ENCODE data around the gene C10orf71.

Gene C10orf71

DNA sequence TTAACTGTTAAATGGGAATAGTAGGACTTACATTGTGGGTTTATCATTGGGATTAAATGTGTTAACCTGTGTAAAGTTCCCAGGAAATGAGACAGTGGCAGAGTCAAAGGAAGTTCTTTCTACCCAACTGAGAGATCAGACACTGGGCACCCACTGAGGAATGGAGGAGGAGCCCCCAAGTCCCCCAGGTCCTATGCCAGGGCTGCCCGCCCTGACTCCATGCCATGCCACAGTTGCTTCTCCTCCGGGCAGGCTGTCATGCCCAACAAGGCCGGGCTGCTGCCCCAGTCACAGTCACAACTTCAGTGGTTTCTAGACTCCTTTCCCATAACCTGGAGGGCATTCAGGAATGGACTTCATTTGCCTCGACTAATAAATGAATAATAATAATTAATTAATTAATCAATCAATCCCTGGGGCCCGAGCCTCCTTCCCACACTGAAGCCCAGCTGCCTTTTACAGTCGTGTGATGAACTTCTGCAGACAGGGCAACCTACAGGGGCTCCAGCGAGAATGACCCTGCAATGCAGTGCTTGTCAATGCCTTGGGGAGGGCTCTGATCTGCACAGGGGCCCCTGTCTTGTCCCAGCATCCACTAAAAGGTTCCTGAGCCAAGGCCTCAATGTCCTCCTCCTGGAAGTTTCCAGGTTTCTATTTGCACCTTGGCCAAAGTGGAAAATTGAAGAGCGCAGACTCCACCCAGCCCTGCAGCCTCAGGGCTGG, 64.5 kb downstream of the C10orf71 start:
- no peak for FAIRE-seq
- no peak for DNase-seq (ENCODE audit: insufficient read length, low spot score)
- TF ChIP-seq, protein P1, sequence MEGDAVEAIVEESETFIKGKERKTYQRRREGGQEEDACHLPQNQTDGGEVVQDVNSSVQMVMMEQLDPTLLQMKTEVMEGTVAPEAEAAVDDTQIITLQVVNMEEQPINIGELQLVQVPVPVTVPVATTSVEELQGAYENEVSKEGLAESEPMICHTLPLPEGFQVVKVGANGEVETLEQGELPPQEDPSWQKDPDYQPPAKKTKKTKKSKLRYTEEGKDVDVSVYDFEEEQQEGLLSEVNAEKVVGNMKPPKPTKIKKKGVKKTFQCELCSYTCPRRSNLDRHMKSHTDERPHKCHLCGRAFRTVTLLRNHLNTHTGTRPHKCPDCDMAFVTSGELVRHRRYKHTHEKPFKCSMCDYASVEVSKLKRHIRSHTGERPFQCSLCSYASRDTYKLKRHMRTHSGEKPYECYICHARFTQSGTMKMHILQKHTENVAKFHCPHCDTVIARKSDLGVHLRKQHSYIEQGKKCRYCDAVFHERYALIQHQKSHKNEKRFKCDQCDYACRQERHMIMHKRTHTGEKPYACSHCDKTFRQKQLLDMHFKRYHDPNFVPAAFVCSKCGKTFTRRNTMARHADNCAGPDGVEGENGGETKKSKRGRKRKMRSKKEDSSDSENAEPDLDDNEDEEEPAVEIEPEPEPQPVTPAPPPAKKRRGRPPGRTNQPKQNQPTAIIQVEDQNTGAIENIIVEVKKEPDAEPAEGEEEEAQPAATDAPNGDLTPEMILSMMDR (IDR thresholded peaks at IDR 0.05; ENCODE audit: insufficient read depth, missing control alignments) = no peak

DNA sequence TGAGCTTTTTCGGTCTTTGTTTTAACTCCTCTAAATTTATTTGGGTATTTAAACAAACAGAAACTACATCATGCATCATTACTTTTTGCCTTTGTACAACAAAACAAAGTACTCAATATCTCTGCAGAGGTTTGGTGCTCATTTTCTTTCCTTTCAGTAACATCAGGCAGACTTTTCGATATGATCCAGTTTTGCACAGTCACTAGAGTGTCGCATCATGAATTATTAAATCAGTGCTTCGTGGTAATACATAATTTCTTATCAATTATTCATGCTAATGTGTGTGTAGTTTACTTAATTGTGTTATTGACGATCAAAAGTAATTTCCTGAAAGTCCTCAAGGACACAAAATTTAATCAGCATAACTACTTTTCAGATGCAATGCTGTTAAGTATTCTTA, 65.1 kb downstream of the C10orf71 start:
- FAIRE-seq = no peak
- TF ChIP-seq, protein P1 (IDR thresholded peaks at IDR 0.05; ENCODE audit: insufficient read depth, missing control alignments) = no peak
- no peak for DNase-seq (ENCODE audit: insufficient read length, low spot score)

DNA sequence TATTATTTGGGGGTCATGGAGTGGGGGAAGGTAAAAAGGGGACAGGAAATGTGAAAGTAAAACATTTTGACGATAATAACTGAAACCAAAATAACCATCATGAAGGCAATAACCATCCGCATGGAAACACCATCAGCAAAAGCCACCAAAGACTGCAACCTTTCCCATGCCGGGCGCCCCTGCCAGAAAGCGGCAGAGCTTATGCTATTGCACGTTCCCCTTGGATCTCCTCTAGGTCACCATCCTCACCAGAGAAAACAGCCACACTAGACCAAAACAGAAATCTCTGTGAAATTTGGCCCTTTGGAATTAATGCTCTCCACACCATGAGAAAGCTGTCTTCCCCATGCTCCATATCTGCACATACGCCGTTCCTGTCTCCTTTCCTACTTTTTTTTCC, 65.8 kb downstream of the C10orf71 start:
- FAIRE-seq (no peak), DNase-seq (ENCODE audit: insufficient read length, low spot score) (no peak)
- TF ChIP-seq, protein P1 (IDR thresholded peaks at IDR 0.05; ENCODE audit: insufficient read depth, missing control alignments) = no peak

DNA sequence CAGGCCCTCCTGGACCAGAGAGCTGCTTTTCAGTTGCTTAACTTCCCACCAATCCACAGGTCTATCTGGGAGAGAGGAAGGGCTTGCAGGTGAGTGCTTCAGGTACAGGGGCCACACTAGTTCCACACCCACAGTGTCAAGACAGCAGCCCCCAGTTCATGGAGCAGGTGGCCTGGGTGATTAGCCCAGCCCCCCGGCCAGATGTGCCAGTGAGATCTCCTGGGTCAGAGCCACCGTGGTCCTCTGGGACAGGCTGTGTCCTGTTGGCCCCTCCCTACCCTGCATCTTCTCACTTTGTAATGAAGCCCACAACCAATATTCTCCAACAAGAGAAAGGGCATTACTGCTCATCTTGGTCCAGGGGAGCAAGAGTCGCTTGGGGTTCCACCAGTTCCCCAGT, 66.3 kb downstream of the C10orf71 start:
- DNase-seq (ENCODE audit: insufficient read length, low spot score) (no peak), FAIRE-seq (no peak)

DNA sequence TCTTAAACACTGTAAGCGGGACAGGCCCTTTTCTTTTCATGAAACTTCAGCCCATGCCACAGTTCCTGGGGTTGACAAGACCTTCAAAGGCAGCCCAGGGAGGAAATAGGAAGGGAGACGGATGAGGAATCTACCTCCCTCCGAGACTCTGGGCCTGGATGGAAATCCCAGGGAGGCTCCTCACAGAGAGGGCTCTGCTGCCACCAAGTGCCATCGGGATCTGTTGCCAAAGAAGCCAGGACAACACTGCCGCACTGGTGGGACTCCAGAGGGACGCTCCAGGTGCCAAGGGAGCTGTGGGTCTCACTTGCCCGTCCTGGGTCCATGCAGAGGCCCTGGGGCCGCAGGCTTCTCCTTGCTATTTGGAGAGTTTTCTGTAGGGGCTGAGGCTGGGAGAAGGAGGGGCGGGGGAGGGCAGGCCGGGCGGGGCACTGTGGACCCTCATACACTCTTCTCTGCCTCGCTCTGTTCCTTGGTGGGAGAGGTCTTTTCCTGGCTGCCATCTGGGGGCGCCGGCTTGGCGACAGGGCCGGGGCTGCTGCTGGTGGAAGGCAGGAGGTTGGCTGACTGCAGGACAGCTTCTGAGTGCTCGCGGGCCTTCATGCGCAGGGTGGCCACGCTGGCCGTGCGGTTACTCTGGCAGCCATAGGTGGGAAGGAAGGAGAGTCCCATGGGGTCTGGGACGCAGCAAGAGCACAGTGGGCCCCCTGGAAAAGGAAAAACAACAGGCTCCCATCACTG, 66.9 kb downstream of the C10orf71 start:
- TF ChIP-seq, protein P1 (IDR thresholded peaks at IDR 0.05; ENCODE audit: insufficient read depth, missing control alignments) = no peak
- no peak for FAIRE-seq

More for the DNA sequence above, 66.3 kb downstream of the C10orf71 start:
- TF ChIP-seq, protein P1 (IDR thresholded peaks at IDR 0.05; ENCODE audit: insufficient read depth, missing control alignments) = no peak

DNA sequence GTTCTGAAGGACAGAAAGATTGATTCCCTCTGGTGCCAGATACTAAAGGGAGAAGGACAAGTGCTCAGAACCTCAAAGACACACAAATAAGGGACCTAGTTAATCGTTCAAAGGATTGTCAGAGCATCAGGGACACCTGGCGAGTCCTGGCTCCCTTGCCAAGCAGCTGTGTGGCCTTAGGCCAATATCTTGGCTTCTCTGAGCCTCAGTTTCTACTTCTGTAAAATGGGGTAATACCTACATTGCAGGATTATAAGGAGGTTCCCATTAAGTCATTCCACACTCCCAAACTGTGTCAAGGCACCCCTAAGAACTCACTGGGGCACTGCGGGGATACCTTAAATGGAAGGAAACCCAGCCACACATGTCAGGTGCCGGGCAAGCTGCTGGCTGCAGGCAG, 67.5 kb downstream of the C10orf71 start:
- TF ChIP-seq, protein P1 (IDR thresholded peaks at IDR 0.05; ENCODE audit: insufficient read depth, missing control alignments) = no peak
- no peak for FAIRE-seq
- DNase-seq (ENCODE audit: insufficient read length, low spot score) = no peak

More for the DNA sequence above, 66.9 kb downstream of the C10orf71 start:
- no peak for DNase-seq (ENCODE audit: insufficient read length, low spot score)

DNA sequence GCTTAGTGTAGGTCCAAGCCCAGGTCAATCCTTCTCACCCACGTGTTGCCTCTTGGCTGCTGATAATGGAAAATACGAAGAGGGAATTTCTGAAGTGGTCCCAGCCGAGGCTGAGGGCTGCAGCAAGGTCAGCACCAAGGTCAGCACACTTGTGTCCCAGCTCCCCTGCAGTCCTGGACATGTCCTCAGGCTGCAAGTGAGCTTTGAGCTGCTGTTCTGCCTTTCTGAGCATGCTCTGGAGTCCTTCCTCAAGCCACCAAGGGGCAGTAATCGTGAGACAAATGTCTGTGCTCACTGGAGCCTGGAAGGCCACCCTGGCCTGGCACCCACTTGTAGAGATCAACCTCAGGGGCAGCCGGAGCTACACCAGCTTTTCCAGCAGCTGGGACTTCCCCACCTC, 68.6 kb downstream of the C10orf71 start:
- TF ChIP-seq, protein P1 (IDR thresholded peaks at IDR 0.05; ENCODE audit: insufficient read depth, missing control alignments) = no peak
- FAIRE-seq (no peak), DNase-seq (ENCODE audit: insufficient read length, low spot score) (no peak)

Measured in D721Med (cell line).